Measurements from ENCODE around the gene EPG5. TPM values are rescaled to one million over a fixed set of nuclear protein-coding genes. Genes with fewer than 3 reads are reported as not detected.
"Not testable (repeated sequence)": the region's sequence is repeated elsewhere in the genome, so short reads cannot be mapped to it uniquely, and the experiment has no call there.

The EPG5 gene
- total and polyA plus RNA-seq, 3 experiments from 2014 or later, result 4.0 to 18.1 (median 17.7) TPM

GRCh38 chr18:45821711-45822110, 145.4 kb downstream of the EPG5 start:
- Mint-ChIP-seq H3K36me3 (peaks cover 0 to 21% (median 3%) of the 10 kb centered on the region in 3 donors), H3K4me3 (no peak overlapping the region), H3K27ac (no peak overlapping the region), H3K9me3 (peaks cover 0 to 7% (median 2%) of the 10 kb centered on the region in 5 donors), H3K27me3 (peaks cover 10 to 30% of the 10 kb centered on the region in 2 donors), H3K4me1 (peaks cover 13 to 21% (median 18%) of the 10 kb centered on the region in 3 donors)
- Histone ChIP-seq H3K9me3 (ENCODE audit: low read length) (no peaks in the 10 kb centered on the region), H3K27me3 (ENCODE audit: insufficient read depth, low read length, poor library complexity, severe bottlenecking) (no peaks in the 10 kb centered on the region), H3K36me3 (ENCODE audit: insufficient read depth, low read length) (no peaks in the 10 kb centered on the region), H3K4me3 (ENCODE audit: low read length) (no peak overlapping the region), H3K27ac (ENCODE audit: low read depth, low read length) (no peak overlapping the region), H3K4me1 (ENCODE audit: insufficient read depth, low read length) (peaks cover 12% of the 10 kb centered on the region)
- ChIA-PET POLR2A (no interaction called here), CTCF (no interaction called here)
- DNase-seq, result no peak

DNA sequence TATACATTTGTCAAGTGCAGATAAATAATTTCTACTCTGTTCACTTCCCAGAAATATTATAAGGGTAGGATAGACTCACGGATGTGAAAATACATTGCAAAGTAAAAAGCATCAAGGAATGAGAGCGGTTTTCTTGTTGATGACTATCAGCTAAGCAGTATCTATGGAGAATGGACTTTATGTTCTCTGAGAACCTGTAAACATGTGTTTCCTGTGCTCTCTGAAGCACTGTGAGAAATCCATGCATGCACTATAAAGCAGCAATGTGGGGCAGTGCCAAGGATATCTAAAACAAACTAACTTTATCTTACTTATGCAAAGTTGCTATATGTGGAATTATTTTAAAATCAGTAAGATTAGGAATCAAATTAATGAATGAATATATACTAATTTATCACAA, 146.1 kb downstream of the EPG5 start:
- H3K9me3 ChIP-seq (ENCODE audit: low read length), result no peaks in the 10 kb centered on the region
- POLR2A ChIA-PET, result no interaction called here
- peaks cover 0 to 25% (median 3%) of the 10 kb centered on the region in 3 donors for H3K36me3 Mint-ChIP-seq
- DNase-seq, result no peak
- H3K4me3 Mint-ChIP-seq, result no peak overlapping the region
- H3K36me3 ChIP-seq (ENCODE audit: insufficient read depth, low read length), result no peaks in the 10 kb centered on the region
- H3K4me1 Mint-ChIP-seq, result peaks cover 12 to 18% (median 17%) of the 10 kb centered on the region in 3 donors
- H3K27ac Mint-ChIP-seq, result no peak overlapping the region
- H3K27me3 Mint-ChIP-seq, result peaks cover 10 to 30% of the 10 kb centered on the region in 2 donors
- H3K9me3 Mint-ChIP-seq, result peaks cover 0 to 13% (median 8%) of the 10 kb centered on the region in 5 donors
- peaks cover 10% of the 10 kb centered on the region for H3K4me1 ChIP-seq (ENCODE audit: insufficient read depth, low read length)
- CTCF ChIA-PET, result no interaction called here
- no peaks in the 10 kb centered on the region for H3K27me3 ChIP-seq (ENCODE audit: insufficient read depth, low read length, poor library complexity, severe bottlenecking)
- H3K4me3 ChIP-seq (ENCODE audit: low read length), result no peak overlapping the region
- no peak overlapping the region for H3K27ac ChIP-seq (ENCODE audit: low read depth, low read length)

DNA sequence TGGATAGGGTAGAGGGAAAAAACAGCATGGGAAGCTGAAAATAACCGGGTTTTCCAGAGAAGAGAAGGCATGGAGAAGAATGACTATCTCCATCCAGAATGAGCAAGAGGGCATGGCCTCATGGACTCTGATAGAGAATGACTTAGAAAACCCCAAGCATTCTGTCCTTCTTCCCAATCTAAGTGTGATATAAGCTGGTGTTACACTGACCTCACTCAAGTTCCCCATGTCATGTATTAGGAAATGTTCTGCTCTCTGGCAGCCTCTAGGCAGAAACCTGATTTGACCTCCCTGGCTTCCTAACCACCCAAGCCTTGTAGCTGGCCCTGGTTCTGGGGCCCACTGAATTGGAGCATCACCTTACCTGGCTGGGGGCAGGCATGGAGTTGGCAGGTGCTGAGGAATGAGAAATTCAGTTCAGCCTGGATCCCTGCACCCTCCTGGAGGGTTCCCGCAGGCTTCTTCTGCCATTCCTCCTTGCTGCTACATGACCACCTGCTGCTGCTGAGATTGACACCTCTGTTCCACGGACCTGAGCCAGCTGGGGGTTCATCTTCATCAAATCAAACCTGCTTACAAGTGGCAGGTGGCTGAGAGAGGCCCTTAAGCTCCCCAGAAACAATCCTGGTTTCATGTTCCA, 146.9 kb downstream of the EPG5 start:
- Histone ChIP-seq H3K4me1 (ENCODE audit: insufficient read depth, low read length) (peaks cover 2% of the 10 kb centered on the region), H3K4me3 (ENCODE audit: low read length) (no peak overlapping the region), H3K27me3 (ENCODE audit: insufficient read depth, low read length, poor library complexity, severe bottlenecking) (no peaks in the 10 kb centered on the region), H3K36me3 (ENCODE audit: insufficient read depth, low read length) (no peaks in the 10 kb centered on the region), H3K27ac (ENCODE audit: low read depth, low read length) (no peak overlapping the region), H3K9me3 (ENCODE audit: low read length) (no peaks in the 10 kb centered on the region)
- no peak overlapping the region for H3K27ac Mint-ChIP-seq
- H3K4me1 Mint-ChIP-seq, result peaks cover 7 to 10% (median 9%) of the 10 kb centered on the region in 3 donors
- peaks cover 0 to 31% (median 3%) of the 10 kb centered on the region in 3 donors for H3K36me3 Mint-ChIP-seq
- no peak overlapping the region for H3K4me3 Mint-ChIP-seq
- H3K9me3 Mint-ChIP-seq, result peaks cover 0 to 13% (median 10%) of the 10 kb centered on the region in 5 donors
- peaks cover 10 to 30% of the 10 kb centered on the region in 2 donors for H3K27me3 Mint-ChIP-seq
- DNase-seq, result no peak
- ChIA-PET POLR2A (no interaction called here), CTCF (no interaction called here)

- H3K9me3 ChIP-seq (ENCODE audit: low read length); H3K27ac ChIP-seq (ENCODE audit: low read depth, low read length); H3K4me1 Mint-ChIP-seq; H3K4me3 ChIP-seq (ENCODE audit: low read length); H3K4me1 ChIP-seq (ENCODE audit: insufficient read depth, low read length); H3K27me3 ChIP-seq (ENCODE audit: insufficient read depth, low read length, poor library complexity, severe bottlenecking); DNase-seq; H3K36me3 ChIP-seq (ENCODE audit: insufficient read depth, low read length); CTCF ChIA-PET; H3K4me3 Mint-ChIP-seq; H3K27ac Mint-ChIP-seq: not testable (repeated sequence)
- Mint-ChIP-seq H3K9me3 (peaks cover 0 to 13% (median 11%) of the 10 kb centered on the region in 5 donors), H3K36me3 (peaks cover 0 to 31% (median 3%) of the 10 kb centered on the region in 3 donors), H3K27me3 (peaks cover 10 to 30% of the 10 kb centered on the region in 2 donors)
- POLR2A ChIA-PET, result interaction anchor here (0.7 kb wide), 1 partner anchor 15 kb away, joined by 14 read pairs; no protein-coding TSS in a partner anchor
These were observed 148.4 kb downstream of the EPG5 start for GRCh38 chr18:45818765-45819164.

DNA sequence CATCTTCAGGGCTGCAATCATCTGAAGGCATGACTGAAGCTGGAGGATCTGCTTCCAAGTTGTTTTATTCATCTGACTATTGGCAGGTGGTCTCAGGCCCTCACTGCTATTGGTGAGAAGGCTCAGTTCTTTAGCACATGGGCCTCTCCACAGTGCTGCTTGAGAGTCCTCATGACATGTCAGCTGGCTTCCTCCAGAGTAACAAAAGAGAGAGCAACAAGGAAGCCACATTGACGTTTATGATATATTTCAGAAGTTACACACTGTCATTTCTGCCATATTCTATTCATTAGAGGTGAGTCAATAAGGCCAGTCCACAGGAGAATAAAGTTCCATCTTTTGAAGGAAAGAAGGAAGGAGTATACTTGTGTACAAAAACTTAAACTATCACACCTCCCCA, 149.6 kb downstream of the EPG5 start:
- CTCF ChIA-PET, result no interaction called here
- peaks cover 2 to 13% (median 11%) of the 10 kb centered on the region in 5 donors for H3K9me3 Mint-ChIP-seq
- DNase-seq, result no peak
- H3K27ac ChIP-seq (ENCODE audit: low read depth, low read length), result no peak overlapping the region
- H3K27me3 Mint-ChIP-seq, result peaks cover 6 to 25% of the 10 kb centered on the region in 2 donors
- no peak overlapping the region for H3K4me3 Mint-ChIP-seq
- H3K36me3 Mint-ChIP-seq, result peaks cover 0 to 31% (median 1%) of the 10 kb centered on the region in 3 donors
- no peaks in the 10 kb centered on the region for H3K36me3 ChIP-seq (ENCODE audit: insufficient read depth, low read length)
- no peak overlapping the region for H3K4me3 ChIP-seq (ENCODE audit: low read length)
- no peak overlapping the region for H3K27ac Mint-ChIP-seq
- H3K9me3 ChIP-seq (ENCODE audit: low read length), result no peaks in the 10 kb centered on the region
- POLR2A ChIA-PET, result no interaction called here
- H3K4me1 Mint-ChIP-seq, result no peaks in the 10 kb centered on the region
- H3K27me3 ChIP-seq (ENCODE audit: insufficient read depth, low read length, poor library complexity, severe bottlenecking), result no peaks in the 10 kb centered on the region
- H3K4me1 ChIP-seq (ENCODE audit: insufficient read depth, low read length), result no peaks in the 10 kb centered on the region

GRCh38 chr18:45814733-45815132, 152.4 kb downstream of the EPG5 start:
- H3K4me3 ChIP-seq (ENCODE audit: low read length); POLR2A ChIA-PET; DNase-seq; H3K4me1 Mint-ChIP-seq; H3K36me3 ChIP-seq (ENCODE audit: insufficient read depth, low read length); H3K27me3 Mint-ChIP-seq; CTCF ChIA-PET; H3K27me3 ChIP-seq (ENCODE audit: insufficient read depth, low read length, poor library complexity, severe bottlenecking); H3K27ac ChIP-seq (ENCODE audit: low read depth, low read length); H3K9me3 ChIP-seq (ENCODE audit: low read length); H3K27ac Mint-ChIP-seq; H3K4me3 Mint-ChIP-seq; H3K4me1 ChIP-seq (ENCODE audit: insufficient read depth, low read length): not testable (repeated sequence)
- Mint-ChIP-seq H3K9me3 (peaks cover 11 to 21% (median 17%) of the 10 kb centered on the region in 5 donors), H3K36me3 (peaks cover 0 to 26% (median 1%) of the 10 kb centered on the region in 3 donors)

DNA sequence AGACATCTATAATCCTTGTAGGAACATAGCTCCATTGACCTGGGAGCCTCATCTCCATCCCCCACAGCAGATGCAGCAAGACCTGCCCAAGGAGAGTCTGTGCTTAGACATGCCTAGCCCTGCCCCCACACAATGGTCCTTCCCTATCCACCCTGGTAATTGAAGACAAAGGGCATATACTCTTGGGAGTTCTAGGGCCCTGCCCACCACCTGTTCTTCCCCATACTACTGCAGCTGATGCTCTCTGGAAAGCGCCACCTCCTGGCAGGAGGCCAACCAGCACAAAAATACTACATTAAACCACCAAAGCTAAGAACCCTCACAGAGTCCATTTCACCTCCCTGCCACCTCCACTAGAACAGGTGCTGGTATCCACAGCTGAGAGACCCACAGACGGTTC, 160.0 kb downstream of the EPG5 start:
- peak overlapping the region in 1 of 8 donors; percentile 5 for H3K27ac Mint-ChIP-seq

GRCh38 chr18:45806226-45806625, 160.9 kb downstream of the EPG5 start:
- no peak overlapping the region for H3K4me3 ChIP-seq (ENCODE audit: low read length)
- no peaks in the 10 kb centered on the region for H3K9me3 ChIP-seq (ENCODE audit: low read length)
- peaks cover 0 to 49% (median 7%) of the 10 kb centered on the region in 3 donors for H3K36me3 Mint-ChIP-seq
- peaks cover 3% of the 10 kb centered on the region for H3K27me3 ChIP-seq (ENCODE audit: insufficient read depth, low read length, poor library complexity, severe bottlenecking)
- peaks cover 11 to 25% of the 10 kb centered on the region in 2 donors for H3K27me3 Mint-ChIP-seq
- POLR2A ChIA-PET, result no interaction called here
- H3K9me3 Mint-ChIP-seq, result peaks cover 14 to 39% (median 31%) of the 10 kb centered on the region in 5 donors
- no peaks in the 10 kb centered on the region for H3K36me3 ChIP-seq (ENCODE audit: insufficient read depth, low read length)
- H3K4me3 Mint-ChIP-seq, result no peak overlapping the region
- H3K27ac ChIP-seq (ENCODE audit: low read depth, low read length), result no peak overlapping the region
- no peak for DNase-seq
- CTCF ChIA-PET, result no interaction called here
- peaks cover 15 to 18% (median 18%) of the 10 kb centered on the region in 3 donors for H3K4me1 Mint-ChIP-seq
- no peaks in the 10 kb centered on the region for H3K4me1 ChIP-seq (ENCODE audit: insufficient read depth, low read length)
- H3K27ac Mint-ChIP-seq, result peak overlapping the region in 2 of 8 donors; percentile 13 to 74

More for the DNA sequence above, 160.0 kb downstream of the EPG5 start:
- Mint-ChIP-seq H3K9me3 (peaks cover 18 to 42% (median 31%) of the 10 kb centered on the region in 5 donors), H3K36me3 (peaks cover 0 to 53% (median 7%) of the 10 kb centered on the region in 3 donors), H3K4me1 (peaks cover 15 to 18% (median 18%) of the 10 kb centered on the region in 3 donors), H3K27me3 (peaks cover 11 to 17% of the 10 kb centered on the region in 2 donors)
- H3K4me3 ChIP-seq (ENCODE audit: low read length); POLR2A ChIA-PET; H3K9me3 ChIP-seq (ENCODE audit: low read length); H3K27ac ChIP-seq (ENCODE audit: low read depth, low read length); H3K4me3 Mint-ChIP-seq; H3K4me1 ChIP-seq (ENCODE audit: insufficient read depth, low read length); DNase-seq; H3K36me3 ChIP-seq (ENCODE audit: insufficient read depth, low read length); H3K27me3 ChIP-seq (ENCODE audit: insufficient read depth, low read length, poor library complexity, severe bottlenecking): not testable (repeated sequence)
- CTCF ChIA-PET, result interaction anchor here (1.4 to 1.5 kb wide), 2 partner anchors 117 to 149 kb away, joined by 3 to 4 read pairs; no protein-coding TSS in a partner anchor

Measured in CD8-positive, alpha-beta memory T cell (primary cell).